ENCODE measurements around the gene DUSP10. TPM values are rescaled to one million over a fixed set of nuclear protein-coding genes. Genes with fewer than 3 reads are reported as not detected.

DUSP10 gene
- total RNA-seq, 6 experiments from 2014 or later: 7.7 to 22.3 (median 16.3) TPM

- Histone ChIP-seq H3K36me3 (peaks cover 0 to 12% (median 2%) of the 10 kb centered on the region in 4 donors), H3K9me3 (no peaks in the 10 kb centered on the region), H3K4me3 (no peak overlapping the region), H3K27ac (peak overlapping the region; percentile 41 to 86 (median 73)), H3K27me3 (no peaks in the 10 kb centered on the region), H3K4me1 (peaks cover 0 to 50% (median 18%) of the 10 kb centered on the region in 4 donors)
- no peak for TF ChIP-seq POLR2A (IDR thresholded peaks at IDR 0.05)
- TF ChIP-seq CTCF (IDR thresholded peaks at IDR 0.05): no peak
- no peak for DNase-seq
- ATAC-seq: peak; percentile 58 to 76 (median 68)
- WGBS (ENCODE audit: insufficient coverage, low coverage, low lambda C conversion rate, missing lambda C conversion rate): 29% methylated on average over 4 of the region's 4 CpGs
- intact Hi-C loops (cut with DNase I): no loop called here
Measured at GRCh38 chr1:221698579-221699349, 43.1 kb downstream of the DUSP10 start.

- Histone ChIP-seq H3K27me3 (no peaks in the 10 kb centered on the region), H3K4me1 (peaks cover 0 to 50% (median 18%) of the 10 kb centered on the region in 4 donors), H3K4me3 (no peak overlapping the region), H3K27ac (peak overlapping the region; percentile 41 to 86 (median 73)), H3K36me3 (peaks cover 0 to 8% (median 0%) of the 10 kb centered on the region in 4 donors), H3K9me3 (no peaks in the 10 kb centered on the region)
- TF ChIP-seq CTCF (IDR thresholded peaks at IDR 0.05) (no peak), POLR2A (IDR thresholded peaks at IDR 0.05) (no peak)
- ATAC-seq: peak; percentile 55 to 70 (median 68)
- WGBS (ENCODE audit: insufficient coverage, low coverage, low lambda C conversion rate, missing lambda C conversion rate): 18% methylated on average over 2 of the region's 3 CpGs
- intact Hi-C loops (cut with DNase I): no loop called here
- DNase-seq: peak in 1 of 3 donors; percentile 61
Measured at GRCh38 chr1:221697923-221698425, 43.9 kb downstream of the DUSP10 start.

GRCh38 chr1:221696718-221697461, 45.0 kb downstream of the DUSP10 start:
- DNase-seq (no peak), ATAC-seq (no peak)
- H3K4me3 ChIP-seq: no peak overlapping the region
- no peaks in the 10 kb centered on the region for H3K36me3 ChIP-seq
- intact Hi-C loops (cut with DNase I): no loop called here
- no peaks in the 10 kb centered on the region for H3K9me3 ChIP-seq
- WGBS (ENCODE audit: insufficient coverage, low coverage, low lambda C conversion rate, missing lambda C conversion rate): 90% methylated on average over 2 of the region's 3 CpGs
- peak overlapping the region in 1 of 3 donors; percentile 86 for H3K27ac ChIP-seq
- H3K27me3 ChIP-seq: no peaks in the 10 kb centered on the region
- TF ChIP-seq CTCF (IDR thresholded peaks at IDR 0.05) (no peak), POLR2A (IDR thresholded peaks at IDR 0.05) (no peak)
- peaks cover 0 to 41% (median 14%) of the 10 kb centered on the region in 4 donors for H3K4me1 ChIP-seq

GRCh38 chr1:221696027-221696426, 45.9 kb downstream of the DUSP10 start:
- no peak for DNase-seq
- Histone ChIP-seq H3K27me3 (no peaks in the 10 kb centered on the region), H3K9me3 (no peaks in the 10 kb centered on the region), H3K36me3 (no peaks in the 10 kb centered on the region), H3K4me1 (peaks cover 0 to 35% (median 11%) of the 10 kb centered on the region in 4 donors), H3K4me3 (no peak overlapping the region), H3K27ac (no peak overlapping the region)
- no peak for ATAC-seq
- intact Hi-C loops (cut with DNase I): no loop called here
- TF ChIP-seq CTCF (IDR thresholded peaks at IDR 0.05): no peak
- TF ChIP-seq POLR2A (IDR thresholded peaks at IDR 0.05): no peak
